ENCODE measurements around the gene HTR7.
"Not testable (repeated sequence)": the region's sequence is repeated elsewhere in the genome, so short reads cannot be mapped to it uniquely, and the experiment has no call there.

Gene HTR7

DNA sequence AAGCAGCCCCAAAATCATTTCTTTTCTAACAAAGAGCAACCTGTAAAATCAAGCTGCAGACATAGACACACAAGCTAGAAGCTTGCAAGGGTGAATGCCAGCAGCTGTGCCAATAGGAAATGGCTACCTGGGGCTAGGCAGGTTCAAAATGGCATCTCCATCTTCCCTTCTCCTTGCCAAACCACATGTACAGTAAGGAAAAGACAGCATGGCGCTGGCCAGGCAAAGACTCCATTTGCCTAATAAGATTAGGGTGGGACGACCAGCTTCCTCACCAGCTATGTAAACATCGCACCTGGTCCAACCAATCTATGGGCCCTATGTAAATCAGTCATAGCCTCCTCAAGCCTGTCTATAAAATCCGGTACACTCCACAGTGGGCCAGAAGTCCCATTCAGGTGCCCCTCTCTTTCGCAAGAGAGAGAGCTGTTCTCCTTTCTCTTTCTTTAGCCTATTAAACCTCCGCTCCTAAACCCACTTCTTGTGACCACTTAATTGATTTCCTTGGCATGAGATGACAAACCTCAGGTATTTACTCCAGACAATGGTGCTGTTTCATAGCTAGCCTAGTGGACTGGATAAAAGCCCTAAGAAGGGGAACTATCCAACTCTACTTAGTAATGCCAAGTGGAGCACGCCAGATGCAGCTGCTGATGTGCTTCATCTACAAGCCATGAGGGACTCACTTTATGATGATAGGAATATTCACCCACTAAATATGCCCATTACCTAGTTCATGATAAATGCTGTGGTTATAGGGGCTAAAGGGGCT lies 44.1 kb downstream of the HTR7 start:
- Histone ChIP-seq H3K27me3 (replicated peaks; ENCODE audit: control insufficient read depth, insufficient read depth, low read length, poor library complexity, severe bottlenecking) (no peaks in the 10 kb centered on the region), H3K4me1 (ENCODE audit: control insufficient read depth, insufficient read depth, low read length, poor library complexity, severe bottlenecking) (no peaks in the 10 kb centered on the region), H3K9me3 (ENCODE audit: control insufficient read depth, low read length) (no peaks in the 10 kb centered on the region), H3K27ac (ENCODE audit: insufficient read depth, low read length, poor library complexity, severe bottlenecking) (no peak overlapping the region), H3K4me3 (ENCODE audit: insufficient read depth, low read depth, low read length, poor library complexity, severe bottlenecking) (no peak overlapping the region), H3K36me3 (ENCODE audit: control insufficient read depth, insufficient read depth, low read length) (no peaks in the 10 kb centered on the region)
- DNase-seq, result no peak

DNA sequence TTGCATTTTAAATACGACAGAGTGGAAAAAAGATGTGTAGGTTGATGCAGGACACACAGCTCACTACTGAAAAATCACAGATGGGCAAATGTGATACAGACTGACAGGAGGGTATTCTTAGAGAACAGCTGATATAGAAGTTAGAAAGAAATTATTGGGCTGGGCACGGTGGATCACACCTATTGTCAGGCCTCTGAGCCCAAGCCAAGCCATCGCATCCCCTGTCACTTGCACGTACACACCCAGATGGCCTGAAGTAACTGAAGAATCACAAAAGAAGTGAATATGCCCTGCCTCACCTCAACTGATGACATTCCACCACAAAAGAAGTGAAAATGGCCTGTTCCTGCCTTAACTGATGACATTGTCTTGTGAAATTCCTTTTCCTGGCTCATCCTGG lies 50.7 kb downstream of the HTR7 start:
- not testable (repeated sequence) for DNase-seq; H3K4me3 ChIP-seq (ENCODE audit: insufficient read depth, low read depth, low read length, poor library complexity, severe bottlenecking); H3K27ac ChIP-seq (ENCODE audit: insufficient read depth, low read length, poor library complexity, severe bottlenecking); H3K4me1 ChIP-seq (ENCODE audit: control insufficient read depth, insufficient read depth, low read length, poor library complexity, severe bottlenecking); H3K36me3 ChIP-seq (ENCODE audit: control insufficient read depth, insufficient read depth, low read length); H3K9me3 ChIP-seq (ENCODE audit: control insufficient read depth, low read length); H3K27me3 ChIP-seq (replicated peaks; ENCODE audit: control insufficient read depth, insufficient read depth, low read length, poor library complexity, severe bottlenecking)

DNA sequence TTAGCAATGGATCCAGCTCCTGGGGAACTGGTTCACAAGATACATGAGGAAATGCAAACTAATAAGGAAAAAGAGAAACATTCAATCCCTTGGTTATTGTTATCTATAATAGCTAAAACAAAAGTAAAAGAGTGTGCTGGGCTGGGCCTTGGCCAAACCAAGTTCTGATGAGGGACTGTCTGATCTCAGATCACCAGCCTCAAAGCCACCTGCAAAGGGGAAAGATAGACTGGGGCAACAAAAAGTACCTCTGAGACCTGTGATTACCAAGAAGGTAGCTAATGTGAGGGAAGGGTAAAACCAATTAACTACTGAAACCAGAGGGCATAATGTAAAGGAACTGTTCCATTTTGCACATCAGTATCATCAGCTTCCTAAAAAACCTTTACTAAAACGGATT lies 51.2 kb downstream of the HTR7 start:
- H3K27ac ChIP-seq (ENCODE audit: insufficient read depth, low read length, poor library complexity, severe bottlenecking), result no peak overlapping the region
- H3K27me3 ChIP-seq (replicated peaks; ENCODE audit: control insufficient read depth, insufficient read depth, low read length, poor library complexity, severe bottlenecking), result no peaks in the 10 kb centered on the region
- no peaks in the 10 kb centered on the region for H3K9me3 ChIP-seq (ENCODE audit: control insufficient read depth, low read length)
- DNase-seq, result no peak
- H3K4me3 ChIP-seq (ENCODE audit: insufficient read depth, low read depth, low read length, poor library complexity, severe bottlenecking), result no peak overlapping the region
- H3K4me1 ChIP-seq (ENCODE audit: control insufficient read depth, insufficient read depth, low read length, poor library complexity, severe bottlenecking), result no peaks in the 10 kb centered on the region
- H3K36me3 ChIP-seq (ENCODE audit: control insufficient read depth, insufficient read depth, low read length), result no peaks in the 10 kb centered on the region

DNA sequence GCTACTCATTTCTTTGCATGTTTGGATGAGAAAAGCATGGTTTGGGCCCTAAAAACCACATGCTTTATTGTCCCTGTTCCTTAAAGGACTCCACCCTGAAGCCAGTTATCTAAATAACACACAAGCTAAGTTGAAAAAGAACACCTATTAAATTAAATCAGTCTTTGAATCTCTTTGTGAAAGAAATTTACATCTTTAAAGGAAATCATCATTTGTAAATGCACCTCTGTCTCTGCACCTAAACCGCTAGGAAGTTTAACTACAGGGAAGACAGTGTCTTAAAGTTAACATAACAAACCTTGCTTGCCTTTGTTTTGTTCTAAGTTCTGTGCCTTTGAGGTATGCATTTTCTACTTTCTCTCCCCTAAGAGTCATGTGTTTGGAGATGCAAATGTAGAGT lies 52.6 kb downstream of the HTR7 start:
- no peaks in the 10 kb centered on the region for H3K36me3 ChIP-seq (ENCODE audit: control insufficient read depth, insufficient read depth, low read length)
- H3K4me3 ChIP-seq (ENCODE audit: insufficient read depth, low read depth, low read length, poor library complexity, severe bottlenecking), result no peak overlapping the region
- H3K27me3 ChIP-seq (replicated peaks; ENCODE audit: control insufficient read depth, insufficient read depth, low read length, poor library complexity, severe bottlenecking), result no peaks in the 10 kb centered on the region
- no peak for DNase-seq
- no peaks in the 10 kb centered on the region for H3K4me1 ChIP-seq (ENCODE audit: control insufficient read depth, insufficient read depth, low read length, poor library complexity, severe bottlenecking)
- no peaks in the 10 kb centered on the region for H3K9me3 ChIP-seq (ENCODE audit: control insufficient read depth, low read length)
- H3K27ac ChIP-seq (ENCODE audit: insufficient read depth, low read length, poor library complexity, severe bottlenecking), result no peak overlapping the region

DNA sequence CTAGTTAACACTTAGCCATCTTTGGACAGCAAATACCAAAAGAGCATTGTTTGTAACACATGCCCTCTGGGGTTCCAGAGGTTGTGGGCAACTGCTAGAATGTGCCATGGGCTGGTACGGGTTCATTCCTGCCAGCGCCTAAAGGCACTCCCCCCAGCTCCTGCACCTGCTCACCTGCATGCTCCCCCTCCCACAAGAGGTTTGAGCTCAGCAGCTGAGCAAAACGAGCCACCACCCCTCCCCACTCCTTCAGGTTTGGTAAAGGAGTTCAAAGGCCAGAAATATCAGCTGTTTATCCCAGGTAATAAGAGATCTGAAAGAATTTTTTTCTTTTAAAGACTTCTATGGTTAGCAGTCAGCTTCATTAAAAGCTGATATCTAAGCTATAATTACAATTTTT lies 53.5 kb downstream of the HTR7 start:
- no peaks in the 10 kb centered on the region for H3K9me3 ChIP-seq (ENCODE audit: control insufficient read depth, low read length)
- H3K27ac ChIP-seq (ENCODE audit: insufficient read depth, low read length, poor library complexity, severe bottlenecking), result no peak overlapping the region
- DNase-seq, result no peak
- H3K36me3 ChIP-seq (ENCODE audit: control insufficient read depth, insufficient read depth, low read length), result no peaks in the 10 kb centered on the region
- H3K4me3 ChIP-seq (ENCODE audit: insufficient read depth, low read depth, low read length, poor library complexity, severe bottlenecking), result no peak overlapping the region
- H3K4me1 ChIP-seq (ENCODE audit: control insufficient read depth, insufficient read depth, low read length, poor library complexity, severe bottlenecking), result no peaks in the 10 kb centered on the region
- no peaks in the 10 kb centered on the region for H3K27me3 ChIP-seq (replicated peaks; ENCODE audit: control insufficient read depth, insufficient read depth, low read length, poor library complexity, severe bottlenecking)

DNA sequence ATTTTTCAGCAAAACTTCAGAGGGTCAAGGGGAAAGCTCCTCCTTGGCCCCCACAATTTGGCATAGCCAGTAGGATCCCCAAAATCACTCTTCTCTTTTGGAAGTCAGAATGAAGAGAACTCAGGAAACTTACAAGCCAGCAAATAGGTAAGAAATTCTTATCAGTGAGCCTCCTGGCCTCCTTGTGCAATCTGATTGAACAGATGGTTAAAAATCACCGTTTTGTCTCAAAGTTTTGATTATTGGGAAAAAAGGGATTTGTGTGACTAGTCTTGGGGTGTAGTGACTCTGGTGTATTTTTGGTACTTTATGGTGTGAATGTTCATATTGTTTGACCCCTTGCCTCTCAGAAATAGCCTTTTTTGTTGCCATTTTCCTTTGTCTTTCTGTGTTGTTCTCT lies 56.2 kb downstream of the HTR7 start:
- H3K27ac ChIP-seq (ENCODE audit: insufficient read depth, low read length, poor library complexity, severe bottlenecking), result no peak overlapping the region
- H3K4me1 ChIP-seq (ENCODE audit: control insufficient read depth, insufficient read depth, low read length, poor library complexity, severe bottlenecking), result no peaks in the 10 kb centered on the region
- no peaks in the 10 kb centered on the region for H3K27me3 ChIP-seq (replicated peaks; ENCODE audit: control insufficient read depth, insufficient read depth, low read length, poor library complexity, severe bottlenecking)
- H3K4me3 ChIP-seq (ENCODE audit: insufficient read depth, low read depth, low read length, poor library complexity, severe bottlenecking), result no peak overlapping the region
- H3K36me3 ChIP-seq (ENCODE audit: control insufficient read depth, insufficient read depth, low read length), result no peaks in the 10 kb centered on the region
- no peak for DNase-seq
- H3K9me3 ChIP-seq (ENCODE audit: control insufficient read depth, low read length), result no peaks in the 10 kb centered on the region

DNA sequence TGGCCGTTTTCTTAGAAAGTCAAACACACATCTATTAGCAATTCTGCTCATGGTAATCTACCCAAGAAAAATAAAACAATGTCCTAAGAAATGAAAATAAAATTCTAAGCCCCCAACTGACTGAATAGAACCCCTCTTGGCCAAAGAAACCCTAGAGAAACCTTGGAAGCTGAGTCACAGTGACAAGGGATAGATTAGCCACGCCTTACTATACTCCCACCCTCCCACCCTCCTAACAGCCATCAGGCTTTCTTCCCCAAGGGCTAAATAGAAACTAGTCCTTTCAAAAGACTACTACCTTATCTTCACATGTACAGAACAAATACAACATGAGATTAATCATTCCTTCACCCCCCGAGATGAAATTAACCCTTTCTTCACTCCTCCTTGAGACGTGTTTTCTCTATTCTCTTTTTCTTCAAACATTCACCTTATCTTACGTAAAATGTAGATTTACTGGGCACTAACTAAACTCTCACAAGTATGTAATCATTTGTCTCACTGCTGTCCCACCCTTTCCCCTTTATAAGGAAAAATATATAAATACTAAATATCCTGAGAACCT lies 57.5 kb downstream of the HTR7 start:
- Histone ChIP-seq H3K9me3 (ENCODE audit: control insufficient read depth, low read length) (no peaks in the 10 kb centered on the region), H3K27me3 (replicated peaks; ENCODE audit: control insufficient read depth, insufficient read depth, low read length, poor library complexity, severe bottlenecking) (no peaks in the 10 kb centered on the region), H3K4me3 (ENCODE audit: insufficient read depth, low read depth, low read length, poor library complexity, severe bottlenecking) (no peak overlapping the region), H3K27ac (ENCODE audit: insufficient read depth, low read length, poor library complexity, severe bottlenecking) (no peak overlapping the region), H3K4me1 (ENCODE audit: control insufficient read depth, insufficient read depth, low read length, poor library complexity, severe bottlenecking) (no peaks in the 10 kb centered on the region), H3K36me3 (ENCODE audit: control insufficient read depth, insufficient read depth, low read length) (no peaks in the 10 kb centered on the region)
- DNase-seq, result no peak

DNA sequence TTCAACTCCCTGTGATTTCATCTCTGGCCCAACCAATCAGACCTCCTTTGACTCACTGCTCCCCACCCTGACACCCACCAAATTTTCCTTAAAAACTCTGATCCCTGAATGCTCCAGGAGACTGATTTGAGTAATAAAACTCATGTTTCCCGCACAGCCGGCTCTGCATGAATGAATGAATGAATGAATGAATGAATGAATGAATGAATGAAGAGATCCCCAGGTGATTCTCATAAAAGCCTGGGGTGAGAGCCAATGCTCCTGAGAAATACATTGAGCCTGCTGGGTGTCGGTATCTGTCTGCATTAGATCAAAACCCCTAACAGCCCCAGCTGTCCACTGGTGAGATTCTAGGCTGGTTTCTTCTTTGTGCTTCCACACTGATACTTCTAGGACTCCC lies 58.7 kb downstream of the HTR7 start:
- H3K4me1 ChIP-seq (ENCODE audit: control insufficient read depth, insufficient read depth, low read length, poor library complexity, severe bottlenecking), result no peaks in the 10 kb centered on the region
- no peak overlapping the region for H3K27ac ChIP-seq (ENCODE audit: insufficient read depth, low read length, poor library complexity, severe bottlenecking)
- no peak overlapping the region for H3K4me3 ChIP-seq (ENCODE audit: insufficient read depth, low read depth, low read length, poor library complexity, severe bottlenecking)
- H3K9me3 ChIP-seq (ENCODE audit: control insufficient read depth, low read length), result no peaks in the 10 kb centered on the region
- H3K27me3 ChIP-seq (replicated peaks; ENCODE audit: control insufficient read depth, insufficient read depth, low read length, poor library complexity, severe bottlenecking), result no peaks in the 10 kb centered on the region
- no peaks in the 10 kb centered on the region for H3K36me3 ChIP-seq (ENCODE audit: control insufficient read depth, insufficient read depth, low read length)
- DNase-seq, result no peak

DNA sequence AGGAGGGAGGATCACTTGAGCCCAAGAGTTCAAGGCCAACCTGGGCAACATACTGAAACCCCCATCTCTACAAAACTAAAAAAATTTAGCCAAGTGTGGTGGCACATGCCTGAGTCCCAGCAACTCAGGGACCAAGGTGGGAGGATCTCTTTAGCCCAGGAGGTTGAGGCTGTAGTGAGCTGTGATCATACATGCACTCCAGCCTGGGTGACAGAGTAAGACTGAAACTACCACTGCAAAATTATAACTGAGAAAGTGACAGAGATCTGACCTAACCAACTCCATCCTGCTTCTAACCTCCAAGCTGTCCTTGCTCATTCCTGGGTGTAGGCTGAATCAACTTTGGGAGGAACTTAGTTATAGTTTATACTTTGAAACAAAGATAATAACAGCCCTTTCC lies 59.4 kb downstream of the HTR7 start:
- no peak overlapping the region for H3K4me3 ChIP-seq (ENCODE audit: insufficient read depth, low read depth, low read length, poor library complexity, severe bottlenecking)
- H3K9me3 ChIP-seq (ENCODE audit: control insufficient read depth, low read length), result no peaks in the 10 kb centered on the region
- no peaks in the 10 kb centered on the region for H3K36me3 ChIP-seq (ENCODE audit: control insufficient read depth, insufficient read depth, low read length)
- no peak overlapping the region for H3K27ac ChIP-seq (ENCODE audit: insufficient read depth, low read length, poor library complexity, severe bottlenecking)
- no peaks in the 10 kb centered on the region for H3K4me1 ChIP-seq (ENCODE audit: control insufficient read depth, insufficient read depth, low read length, poor library complexity, severe bottlenecking)
- DNase-seq, result no peak
- no peaks in the 10 kb centered on the region for H3K27me3 ChIP-seq (replicated peaks; ENCODE audit: control insufficient read depth, insufficient read depth, low read length, poor library complexity, severe bottlenecking)

DNA sequence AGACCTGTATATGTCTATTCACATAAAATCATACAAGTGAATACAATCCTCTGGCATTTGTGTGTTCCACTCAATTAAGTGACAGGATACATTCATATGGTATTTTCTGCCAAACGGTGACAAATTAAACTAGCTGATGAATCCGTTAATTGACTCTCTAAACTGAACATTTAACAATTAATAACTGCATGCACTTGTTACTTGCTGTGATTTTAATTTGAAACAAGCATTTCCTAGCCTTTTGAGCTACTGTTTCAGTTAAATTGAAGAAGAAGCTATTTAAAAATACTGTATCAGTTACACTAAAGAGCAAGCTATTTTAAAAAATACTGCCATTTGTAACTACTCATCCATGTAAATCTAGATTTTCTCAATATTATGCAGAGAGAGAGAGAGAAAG lies 67.4 kb downstream of the HTR7 start:
- Histone ChIP-seq H3K9me3 (ENCODE audit: control insufficient read depth, low read length) (no peaks in the 10 kb centered on the region), H3K4me1 (ENCODE audit: control insufficient read depth, insufficient read depth, low read length, poor library complexity, severe bottlenecking) (no peaks in the 10 kb centered on the region), H3K27ac (ENCODE audit: insufficient read depth, low read length, poor library complexity, severe bottlenecking) (no peak overlapping the region), H3K36me3 (ENCODE audit: control insufficient read depth, insufficient read depth, low read length) (no peaks in the 10 kb centered on the region), H3K4me3 (ENCODE audit: insufficient read depth, low read depth, low read length, poor library complexity, severe bottlenecking) (no peak overlapping the region), H3K27me3 (replicated peaks; ENCODE audit: control insufficient read depth, insufficient read depth, low read length, poor library complexity, severe bottlenecking) (no peaks in the 10 kb centered on the region)
- DNase-seq, result no peak

All from effector memory CD4-positive, alpha-beta T cell (primary cell).